GM18951 (cell line): ENCODE data around the gene GEMIN7.
A peak's percentile ranks its signal among the peaks of the same experiment; 100 is the strongest.

Experiments used
- POLR2A ChIP-seq: IDR thresholded peaks from 4 replicates; pipeline ENCODE4 v1.6.1; 2011; ENCODE audit warnings: mild to moderate bottlenecking; ENCODE audit not compliant: insufficient read length, insufficient read depth; ENCODE audit errors: extremely low read depth
- in situ Hi-C: fragments of 300-500 bp; cut with MboI; formaldehyde crosslinking; loops from one replicate; pipeline ENCODE4 v1.12.0; 2022; ENCODE audit warnings: low sequenced_read_pairs, mixed read lengths, inconsistent platforms; ENCODE audit not compliant: unreplicated experiment

GEMIN7 gene

DNA sequence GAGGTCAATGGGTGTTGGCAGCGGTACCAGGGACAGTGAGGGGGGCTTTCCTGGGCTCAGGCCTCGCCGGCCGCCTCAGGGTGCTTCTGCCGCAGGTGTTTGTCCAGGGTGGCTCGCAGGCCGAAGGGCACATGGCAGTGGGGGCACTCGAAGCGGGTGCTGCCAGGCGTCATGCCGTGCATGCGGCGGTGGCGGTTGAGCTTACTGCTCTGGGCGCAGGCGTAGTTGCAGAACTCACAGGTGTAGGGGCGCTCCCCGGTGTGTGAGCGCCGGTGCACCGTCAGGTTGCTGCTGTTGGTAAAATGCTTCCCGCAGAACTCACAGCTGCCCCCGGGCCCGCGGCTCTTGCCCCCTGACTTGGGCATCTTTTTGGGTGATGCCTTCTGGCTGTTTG is 7.5 kb upstream of the GEMIN7 start:
- in situ Hi-C loops, result no loop called here
- TF ChIP-seq POLR2A, result no peak

- peak; percentile 3 for TF ChIP-seq POLR2A
These were observed 6.9 kb upstream of the GEMIN7 start for GRCh38 chr19:45071969-45072790.

DNA sequence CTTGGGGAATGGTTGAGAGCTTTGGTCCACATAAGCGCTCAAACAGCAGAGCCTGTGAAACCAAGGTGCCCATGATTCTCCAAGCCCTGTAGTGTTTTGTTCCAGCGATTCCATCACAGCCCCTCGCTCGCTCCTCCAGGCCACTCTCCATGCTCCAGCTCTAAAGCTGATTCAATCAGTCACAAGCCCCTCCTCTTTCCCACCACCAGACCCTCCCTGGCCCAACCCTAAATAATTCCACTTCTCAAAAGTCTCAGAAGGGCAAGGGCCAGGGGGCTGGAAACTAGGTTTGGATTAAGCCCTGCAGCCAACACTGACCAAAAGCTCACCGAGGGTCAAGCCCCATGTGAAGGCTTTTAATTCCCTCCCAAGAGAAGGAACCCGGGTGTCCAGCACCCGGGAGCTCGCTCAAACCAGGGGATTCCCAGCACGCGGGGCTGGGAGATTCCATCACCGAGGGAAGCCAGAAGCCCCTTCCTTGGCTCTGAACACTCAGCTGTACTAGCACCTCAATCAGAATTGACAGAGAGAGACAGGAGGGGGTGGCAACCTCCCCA is 4.2 kb upstream of the GEMIN7 start:
- in situ Hi-C loops, result no loop called here
- no peak for TF ChIP-seq POLR2A

More at GRCh38 chr19:45071969-45072790, 6.9 kb upstream of the GEMIN7 start:
- in situ Hi-C loops, result no loop called here

DNA sequence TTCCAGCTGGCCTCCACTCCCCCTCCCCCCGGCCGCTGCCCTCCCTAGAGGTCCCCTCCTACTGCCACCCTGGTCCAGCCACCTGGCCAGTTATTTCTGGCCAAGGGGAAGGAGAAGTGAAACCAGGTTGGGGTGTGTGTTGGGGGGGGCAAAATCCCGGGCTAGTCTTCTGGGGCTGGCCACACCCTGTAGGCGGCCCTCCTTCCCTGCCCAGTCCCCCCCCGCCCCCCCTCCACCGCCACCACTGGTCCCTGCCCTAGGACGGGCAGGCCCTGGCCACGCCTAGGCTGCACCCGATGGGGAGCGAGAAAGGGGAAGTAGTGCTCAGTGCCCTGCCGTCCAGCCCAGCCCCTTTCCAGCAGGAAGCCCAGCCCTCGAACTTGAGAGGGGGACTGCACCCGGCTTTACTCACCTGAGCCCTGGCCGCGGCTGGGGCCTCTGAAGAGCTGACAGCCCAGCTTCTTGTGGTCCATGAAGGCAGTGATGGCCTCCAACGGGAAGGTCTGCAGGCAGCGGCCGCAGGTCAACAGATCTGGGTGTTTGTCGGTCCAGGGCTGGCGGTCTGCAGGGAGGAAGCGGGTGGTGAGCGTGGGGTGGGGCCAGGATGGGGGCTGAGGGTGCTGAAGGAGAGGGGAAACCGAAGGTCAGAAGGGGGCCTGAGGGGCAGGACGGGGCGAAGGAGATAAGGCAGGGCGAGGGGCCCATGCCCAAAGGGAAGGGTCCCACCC is 3.6 kb upstream of the GEMIN7 start:
- TF ChIP-seq POLR2A, result peak; percentile 72
- in situ Hi-C loops, result no loop called here

GRCh38 chr19:45076029-45076850 is 2.8 kb upstream of the GEMIN7 start, which contains the start of gene ZNF296:
ZNF296 (minus strand) TSS chr19:45076478; CDS start chr19:45076373, 105 bp downstream.
- in situ Hi-C loops, result no loop called here
- TF ChIP-seq POLR2A, result peak; percentile 98

- TF ChIP-seq POLR2A, result no peak
- in situ Hi-C loops, result no loop called here
These were observed 2.0 kb upstream of the GEMIN7 start for GRCh38 chr19:45076851-45077730.

GRCh38 chr19:45078390-45079062 is 534 bp upstream of the GEMIN7 start:
- in situ Hi-C loops, result no loop called here
- no peak for TF ChIP-seq POLR2A

DNA sequence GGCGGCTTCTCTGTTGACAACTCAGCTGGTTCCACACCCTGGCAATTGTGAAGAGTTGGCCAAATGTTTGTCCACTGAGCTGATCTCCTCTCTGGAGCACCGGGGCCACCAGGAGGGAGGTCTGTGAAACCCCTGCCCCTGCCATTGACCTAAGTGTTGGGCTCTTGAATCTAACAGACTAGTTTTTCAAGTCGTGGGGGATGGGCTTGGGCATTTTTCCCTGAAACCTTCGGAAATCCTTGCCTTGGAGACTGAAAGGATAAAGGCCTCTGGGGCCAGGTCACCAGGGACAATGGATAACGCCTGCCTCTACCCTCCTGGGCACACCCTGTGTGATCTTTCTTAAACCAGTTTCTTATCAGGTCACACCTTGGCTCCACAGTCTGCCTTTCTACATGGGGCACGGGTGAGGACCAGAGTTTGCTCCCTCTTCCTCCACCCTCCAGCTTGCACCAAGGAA is 881 bp downstream of the GEMIN7 start:
- in situ Hi-C loops, result no loop called here

GRCh38 chr19:45082170-45082569 is 3.1 kb downstream of the GEMIN7 start:
- no peak for TF ChIP-seq POLR2A

More for the DNA sequence above, 881 bp downstream of the GEMIN7 start:
- TF ChIP-seq POLR2A, result no peak

GRCh38 chr19:45086480-45086879 is 7.4 kb downstream of the GEMIN7 start:
- TF ChIP-seq POLR2A, result no peak
- in situ Hi-C loops, result no loop called here

More at GRCh38 chr19:45082170-45082569, 3.1 kb downstream of the GEMIN7 start:
- in situ Hi-C loops, result no loop called here

- in situ Hi-C loops, result no loop called here
- no peak for TF ChIP-seq POLR2A
These were observed 8.5 kb downstream of the GEMIN7 start for GRCh38 chr19:45087531-45087930.
